ENCODE results near the gene CRPPA. TPM values are rescaled to one million over a fixed set of nuclear protein-coding genes. Genes with fewer than 3 reads are reported as not detected.

Gene CRPPA
- total RNA-seq, 2 experiments from 2014 or later: not detected

Small RNA genes lying within 50 kb of the gene (small RNA-seq; reads per million reads assigned to genes)
- gene AC005014.3: not detected

Other genes starting within 250 kb of the CRPPA start
- gene SOSTDC1, start 44.2 kb upstream of the CRPPA start, total RNA-seq (2014; rRNA removed; shearing (Covaris generic)): not detected in 2 replicates
- gene SOSTDC1, start 44.2 kb upstream of the CRPPA start, total RNA-seq (2022): not detected in 2 replicates
- gene LRRC72, start 105.3 kb upstream of the CRPPA start, total RNA-seq (2014; rRNA removed; shearing (Covaris generic)): not detected in 2 replicates
- gene LRRC72, start 105.3 kb upstream of the CRPPA start, total RNA-seq (2022): not detected in 2 replicates
- 10.3 and 11.9 TPM in 2 replicates for gene ANKMY2, start 224.2 kb upstream of the CRPPA start, total RNA-seq (2014; rRNA removed; shearing (Covaris generic))
- gene ANKMY2, start 224.2 kb upstream of the CRPPA start, total RNA-seq (2022): 13.0 and 15.2 TPM in 2 replicates
- gene BZW2, start 224.6 kb upstream of the CRPPA start, total RNA-seq (2014; rRNA removed; shearing (Covaris generic)): 66.8 and 84.9 TPM in 2 replicates
- 75.2 and 81.6 TPM in 2 replicates for gene BZW2, start 224.6 kb upstream of the CRPPA start, total RNA-seq (2022)